ENCODE measurements around the gene HIPK3. TPM values are rescaled to one million over a fixed set of nuclear protein-coding genes. Genes with fewer than 3 reads are reported as not detected.

HIPK3 gene
- total RNA-seq, 1 experiment from 2014 or later, result 51.4 TPM

DNA sequence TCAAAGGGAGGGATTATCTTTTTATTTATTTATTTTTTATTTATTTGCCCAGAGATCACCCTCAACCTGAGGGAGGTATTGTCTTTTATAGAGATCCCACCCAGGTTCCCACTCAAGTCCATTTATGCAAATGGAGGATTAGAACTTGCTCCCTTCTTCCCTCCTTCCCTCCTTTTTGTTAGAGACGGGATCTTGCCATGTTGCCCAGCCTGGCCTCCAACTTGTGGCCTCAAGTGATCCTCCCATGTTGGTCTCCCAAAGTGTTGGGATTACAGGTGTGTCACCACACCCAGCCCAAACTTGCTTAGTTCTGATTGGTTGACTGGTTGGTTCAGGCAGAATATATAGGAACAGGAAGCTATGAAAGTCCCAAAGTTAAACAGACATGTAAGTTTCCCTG is 51.9 kb downstream of the HIPK3 start:
- POLR2A ChIA-PET, result no interaction called here
- H3K27ac Mint-ChIP-seq (ENCODE audit: low read depth, unreplicated experiment), result no peak overlapping the region
- H3K36me3 Mint-ChIP-seq (ENCODE audit: insufficient read depth, unreplicated experiment), result peaks cover 18% of the 10 kb centered on the region
- intact Hi-C loops (cut with micrococcal nuclease), result no loop called here
- H3K27me3 Mint-ChIP-seq (ENCODE audit: insufficient read depth, unreplicated experiment), result no peaks in the 10 kb centered on the region
- H3K4me1 Mint-ChIP-seq (ENCODE audit: insufficient read depth, unreplicated experiment), result peaks cover 18% of the 10 kb centered on the region
- BruUV-seq (replicated peaks), result no TSS peak
- no peak overlapping the region for H3K4me3 Mint-ChIP-seq (ENCODE audit: unreplicated experiment)
- no peaks in the 10 kb centered on the region for H3K9me3 Mint-ChIP-seq (ENCODE audit: unreplicated experiment)
- DNase-seq (ENCODE audit: unreplicated experiment), result no peak
- TF ChIP-seq, protein P1, sequence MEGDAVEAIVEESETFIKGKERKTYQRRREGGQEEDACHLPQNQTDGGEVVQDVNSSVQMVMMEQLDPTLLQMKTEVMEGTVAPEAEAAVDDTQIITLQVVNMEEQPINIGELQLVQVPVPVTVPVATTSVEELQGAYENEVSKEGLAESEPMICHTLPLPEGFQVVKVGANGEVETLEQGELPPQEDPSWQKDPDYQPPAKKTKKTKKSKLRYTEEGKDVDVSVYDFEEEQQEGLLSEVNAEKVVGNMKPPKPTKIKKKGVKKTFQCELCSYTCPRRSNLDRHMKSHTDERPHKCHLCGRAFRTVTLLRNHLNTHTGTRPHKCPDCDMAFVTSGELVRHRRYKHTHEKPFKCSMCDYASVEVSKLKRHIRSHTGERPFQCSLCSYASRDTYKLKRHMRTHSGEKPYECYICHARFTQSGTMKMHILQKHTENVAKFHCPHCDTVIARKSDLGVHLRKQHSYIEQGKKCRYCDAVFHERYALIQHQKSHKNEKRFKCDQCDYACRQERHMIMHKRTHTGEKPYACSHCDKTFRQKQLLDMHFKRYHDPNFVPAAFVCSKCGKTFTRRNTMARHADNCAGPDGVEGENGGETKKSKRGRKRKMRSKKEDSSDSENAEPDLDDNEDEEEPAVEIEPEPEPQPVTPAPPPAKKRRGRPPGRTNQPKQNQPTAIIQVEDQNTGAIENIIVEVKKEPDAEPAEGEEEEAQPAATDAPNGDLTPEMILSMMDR (IDR thresholded peaks at IDR 0.05; ENCODE audit: unreplicated experiment), result no peak
- CTCF ChIA-PET, result interaction anchor here (1.0 kb wide), 1 partner anchor 20 kb away, joined by 5 read pairs; no protein-coding TSS in a partner anchor

DNA sequence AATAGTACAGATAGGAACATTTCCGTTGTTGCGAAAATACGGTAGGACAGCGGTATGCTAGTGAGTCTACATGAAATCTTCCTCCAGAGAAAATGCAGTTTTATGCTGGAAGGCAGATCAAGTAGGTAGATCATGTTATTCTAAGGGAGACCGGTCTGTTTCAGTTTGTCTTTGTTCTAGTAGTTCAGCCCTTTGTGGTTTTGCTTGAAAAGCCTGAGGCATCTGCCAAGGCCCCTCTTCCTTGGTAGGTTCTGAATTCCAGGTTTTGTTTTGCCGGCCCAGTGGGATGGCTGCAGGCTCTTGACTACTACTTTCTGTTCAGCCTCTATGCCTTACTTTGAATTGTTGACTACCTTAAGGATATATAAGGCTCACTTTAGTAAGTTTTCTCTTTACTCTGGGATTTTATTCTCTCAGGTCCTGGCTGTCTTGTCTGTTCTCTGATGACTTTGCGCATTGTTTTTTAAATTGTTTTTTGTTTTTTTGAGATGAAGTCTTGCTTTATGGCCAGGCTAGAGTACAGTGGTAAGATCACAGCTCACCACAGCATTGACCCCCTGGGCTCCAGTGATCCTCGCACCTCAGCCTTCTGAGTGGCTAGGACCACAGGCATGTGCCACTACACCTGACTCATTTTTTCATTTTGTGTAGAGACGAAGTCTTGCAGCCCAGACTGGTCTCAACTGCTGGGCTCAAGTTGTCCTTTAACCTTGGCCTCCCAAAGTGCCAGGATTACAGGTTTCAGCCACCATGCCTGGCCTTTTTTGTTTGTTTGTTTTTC is 53.7 kb downstream of the HIPK3 start:
- intact Hi-C loops (cut with micrococcal nuclease), result no loop called here
- peaks cover 18% of the 10 kb centered on the region for H3K4me1 Mint-ChIP-seq (ENCODE audit: insufficient read depth, unreplicated experiment)
- BruUV-seq (replicated peaks), result no TSS peak
- POLR2A ChIA-PET, result interaction anchor here (1.1 kb wide), 1 partner anchor 150 kb away, joined by 4 read pairs; no protein-coding TSS in a partner anchor
- peak overlapping the region; percentile 51 for H3K27ac Mint-ChIP-seq (ENCODE audit: low read depth, unreplicated experiment)
- CTCF ChIA-PET, result interaction anchor here (0.6 to 0.8 kb wide), 4 partner anchors 48 to 145 kb away, joined by 3 to 5 read pairs (median 4); partner anchors contain the start of gene HIPK3
- no peaks in the 10 kb centered on the region for H3K27me3 Mint-ChIP-seq (ENCODE audit: insufficient read depth, unreplicated experiment)
- H3K9me3 Mint-ChIP-seq (ENCODE audit: unreplicated experiment), result no peaks in the 10 kb centered on the region
- DNase-seq (ENCODE audit: unreplicated experiment), result peak; percentile 20
- no peak overlapping the region for H3K4me3 Mint-ChIP-seq (ENCODE audit: unreplicated experiment)
- H3K36me3 Mint-ChIP-seq (ENCODE audit: insufficient read depth, unreplicated experiment), result peaks cover 18% of the 10 kb centered on the region
- TF ChIP-seq, protein P1 (IDR thresholded peaks at IDR 0.05; ENCODE audit: unreplicated experiment), result no peak

DNA sequence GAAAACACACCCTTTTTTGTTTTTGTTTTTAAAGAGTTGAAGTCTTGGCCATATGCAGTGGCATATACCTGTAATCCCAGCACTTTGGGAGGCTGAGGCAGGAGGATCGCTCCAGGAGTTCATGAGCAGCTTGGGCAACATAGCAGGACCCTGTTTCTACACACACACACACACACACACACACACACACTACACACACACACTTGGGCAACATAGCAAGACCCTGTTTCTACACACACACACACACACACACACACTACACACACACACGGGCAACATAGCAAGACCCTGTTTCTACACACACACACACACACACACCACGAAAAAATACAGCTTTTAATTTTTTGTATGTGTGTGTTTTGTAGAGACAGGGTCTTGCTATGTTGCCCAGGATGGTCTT is 54.5 kb downstream of the HIPK3 start:
- Mint-ChIP-seq H3K9me3 (ENCODE audit: unreplicated experiment) (no peaks in the 10 kb centered on the region), H3K27ac (ENCODE audit: low read depth, unreplicated experiment) (no peak overlapping the region), H3K4me3 (ENCODE audit: unreplicated experiment) (no peak overlapping the region), H3K4me1 (ENCODE audit: insufficient read depth, unreplicated experiment) (peaks cover 18% of the 10 kb centered on the region), H3K27me3 (ENCODE audit: insufficient read depth, unreplicated experiment) (no peaks in the 10 kb centered on the region), H3K36me3 (ENCODE audit: insufficient read depth, unreplicated experiment) (peaks cover 18% of the 10 kb centered on the region)
- ChIA-PET CTCF (interaction anchor here (0.6 to 0.7 kb wide), 3 partner anchors 48 to 1710 kb away, joined by 3 to 5 read pairs (median 4); no protein-coding TSS in a partner anchor), POLR2A (no interaction called here)
- TF ChIP-seq, protein P1 (IDR thresholded peaks at IDR 0.05; ENCODE audit: unreplicated experiment), result no peak
- BruUV-seq (replicated peaks), result no TSS peak
- intact Hi-C loops (cut with micrococcal nuclease), result no loop called here
- no peak for DNase-seq (ENCODE audit: unreplicated experiment)

DNA sequence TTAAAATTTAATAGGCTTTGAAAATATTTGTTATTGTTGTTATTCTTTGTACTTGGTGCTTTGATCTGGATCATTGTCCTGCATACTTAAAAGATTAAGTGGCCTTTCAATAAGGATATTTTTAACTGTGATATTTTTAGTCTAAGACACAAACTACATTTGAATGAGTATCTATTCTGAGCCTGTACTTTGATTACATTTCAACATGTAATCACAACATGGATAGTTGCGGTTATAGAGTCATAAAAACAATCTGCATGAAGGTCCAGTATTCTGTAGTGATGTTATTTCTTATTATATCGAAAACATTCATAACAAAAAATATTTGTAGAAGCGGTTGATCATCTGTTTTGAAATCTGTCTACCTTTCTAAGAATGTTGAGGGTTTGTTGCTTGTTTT is 58.6 kb downstream of the HIPK3 start:
- H3K27me3 Mint-ChIP-seq (ENCODE audit: insufficient read depth, unreplicated experiment), result no peaks in the 10 kb centered on the region
- TF ChIP-seq, protein P1 (IDR thresholded peaks at IDR 0.05; ENCODE audit: unreplicated experiment), result no peak
- no peaks in the 10 kb centered on the region for H3K9me3 Mint-ChIP-seq (ENCODE audit: unreplicated experiment)
- no TSS peak for BruUV-seq (replicated peaks)
- peaks cover 10% of the 10 kb centered on the region for H3K4me1 Mint-ChIP-seq (ENCODE audit: insufficient read depth, unreplicated experiment)
- CTCF ChIA-PET, result interaction anchor here (4.7 kb wide), 1 partner anchor 13 kb away, joined by 21 read pairs; no protein-coding TSS in a partner anchor
- H3K36me3 Mint-ChIP-seq (ENCODE audit: insufficient read depth, unreplicated experiment), result peaks cover 5% of the 10 kb centered on the region
- no peak overlapping the region for H3K27ac Mint-ChIP-seq (ENCODE audit: low read depth, unreplicated experiment)
- no peak for DNase-seq (ENCODE audit: unreplicated experiment)
- intact Hi-C loops (cut with micrococcal nuclease), result no loop called here
- POLR2A ChIA-PET, result no interaction called here
- no peak overlapping the region for H3K4me3 Mint-ChIP-seq (ENCODE audit: unreplicated experiment)
